GM12865 (cell line): Measurements from ENCODE around the gene HSD11B2.

Source experiments
- DNase-seq: peaks from one replicate; pipeline ENCODE4 v3.0.0; 2010; ENCODE audit warnings: low read depth
- H3K4me3 ChIP-seq: 2 replicates; pipeline ENCODE4 v1.5.1; 2011; ENCODE audit warnings: mild to moderate bottlenecking, low read depth, low read length, control low read depth
- TF ChIP-seq, protein P1 (sequence below): IDR thresholded peaks from 2 replicates; pipeline ENCODE4 v1.5.1; 2011; ENCODE audit warnings: low read length, control low read depth, low read depth, inconsistent platforms; ENCODE audit not compliant: insufficient read depth; ENCODE audit errors: missing control alignments

The HSD11B2 gene

DNA sequence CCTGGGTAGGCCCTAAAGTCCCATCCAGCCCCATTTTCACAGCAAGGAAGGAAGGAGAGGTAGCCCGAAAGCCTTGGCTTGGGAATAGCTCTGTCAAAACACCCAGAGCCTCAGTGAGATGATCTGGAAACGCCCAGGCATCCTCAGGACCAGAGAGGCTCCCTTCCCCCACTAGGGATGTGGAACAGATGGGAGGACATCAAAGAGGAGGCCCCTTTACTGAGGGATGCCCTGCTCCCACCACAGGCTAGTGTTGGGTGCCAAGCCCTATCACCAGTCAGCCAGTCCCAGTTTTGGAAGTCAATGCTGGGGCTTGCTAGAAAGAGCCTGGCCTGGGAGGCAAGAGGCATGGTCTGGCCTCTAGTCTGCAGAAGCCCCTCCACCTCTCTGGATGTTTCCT is 42.3 kb upstream of the HSD11B2 start:
- TF ChIP-seq, protein P1, sequence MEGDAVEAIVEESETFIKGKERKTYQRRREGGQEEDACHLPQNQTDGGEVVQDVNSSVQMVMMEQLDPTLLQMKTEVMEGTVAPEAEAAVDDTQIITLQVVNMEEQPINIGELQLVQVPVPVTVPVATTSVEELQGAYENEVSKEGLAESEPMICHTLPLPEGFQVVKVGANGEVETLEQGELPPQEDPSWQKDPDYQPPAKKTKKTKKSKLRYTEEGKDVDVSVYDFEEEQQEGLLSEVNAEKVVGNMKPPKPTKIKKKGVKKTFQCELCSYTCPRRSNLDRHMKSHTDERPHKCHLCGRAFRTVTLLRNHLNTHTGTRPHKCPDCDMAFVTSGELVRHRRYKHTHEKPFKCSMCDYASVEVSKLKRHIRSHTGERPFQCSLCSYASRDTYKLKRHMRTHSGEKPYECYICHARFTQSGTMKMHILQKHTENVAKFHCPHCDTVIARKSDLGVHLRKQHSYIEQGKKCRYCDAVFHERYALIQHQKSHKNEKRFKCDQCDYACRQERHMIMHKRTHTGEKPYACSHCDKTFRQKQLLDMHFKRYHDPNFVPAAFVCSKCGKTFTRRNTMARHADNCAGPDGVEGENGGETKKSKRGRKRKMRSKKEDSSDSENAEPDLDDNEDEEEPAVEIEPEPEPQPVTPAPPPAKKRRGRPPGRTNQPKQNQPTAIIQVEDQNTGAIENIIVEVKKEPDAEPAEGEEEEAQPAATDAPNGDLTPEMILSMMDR, result no peak
- no peak overlapping the region for H3K4me3 ChIP-seq
- DNase-seq, result no peak

DNA sequence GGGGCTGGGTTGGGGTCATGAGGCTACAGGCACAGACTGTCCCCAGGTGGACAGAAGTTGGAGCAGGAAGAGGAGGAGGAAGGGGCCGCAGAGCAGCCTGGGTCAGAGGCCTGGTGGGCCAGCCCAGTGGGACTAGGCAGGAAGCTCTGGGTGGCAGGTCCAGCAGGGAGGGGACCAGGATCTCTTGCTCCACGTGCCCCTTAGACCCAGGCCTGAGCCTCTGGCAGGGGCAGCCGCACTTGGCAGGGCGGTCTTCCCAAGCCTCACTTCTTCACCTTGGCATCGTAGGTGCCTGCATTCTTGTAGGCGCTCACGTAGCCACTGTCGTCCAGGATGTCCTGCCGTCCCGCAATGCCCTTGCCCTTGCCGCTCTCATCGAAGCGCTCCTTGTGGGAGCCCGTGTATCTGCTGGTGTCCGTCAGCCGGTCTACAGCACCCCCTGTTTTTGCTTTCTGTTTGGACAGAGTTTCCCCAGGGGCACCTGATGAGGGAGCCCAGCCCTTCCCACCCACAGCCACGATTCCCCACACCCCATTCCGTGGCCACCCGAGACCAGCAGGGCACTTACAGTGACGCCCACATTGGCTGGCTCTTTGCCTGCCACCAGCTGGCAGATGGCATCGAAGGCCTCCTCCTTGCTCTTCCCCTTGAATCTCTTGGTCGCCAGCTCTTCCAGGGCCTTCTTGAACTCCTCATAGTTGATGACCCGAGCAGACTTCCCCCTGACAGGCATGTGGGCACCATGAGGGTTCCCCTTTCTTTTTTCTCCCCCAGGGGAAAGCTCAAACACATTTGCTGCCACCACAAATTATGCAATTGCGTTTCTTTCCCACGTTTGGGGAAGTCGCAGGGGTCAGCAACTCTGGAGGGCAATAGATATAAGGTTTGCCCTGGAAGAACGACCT is 40.8 kb upstream of the HSD11B2 start:
- no peak for DNase-seq
- TF ChIP-seq, protein P1, result no peak
- H3K4me3 ChIP-seq, result no peak overlapping the region

DNA sequence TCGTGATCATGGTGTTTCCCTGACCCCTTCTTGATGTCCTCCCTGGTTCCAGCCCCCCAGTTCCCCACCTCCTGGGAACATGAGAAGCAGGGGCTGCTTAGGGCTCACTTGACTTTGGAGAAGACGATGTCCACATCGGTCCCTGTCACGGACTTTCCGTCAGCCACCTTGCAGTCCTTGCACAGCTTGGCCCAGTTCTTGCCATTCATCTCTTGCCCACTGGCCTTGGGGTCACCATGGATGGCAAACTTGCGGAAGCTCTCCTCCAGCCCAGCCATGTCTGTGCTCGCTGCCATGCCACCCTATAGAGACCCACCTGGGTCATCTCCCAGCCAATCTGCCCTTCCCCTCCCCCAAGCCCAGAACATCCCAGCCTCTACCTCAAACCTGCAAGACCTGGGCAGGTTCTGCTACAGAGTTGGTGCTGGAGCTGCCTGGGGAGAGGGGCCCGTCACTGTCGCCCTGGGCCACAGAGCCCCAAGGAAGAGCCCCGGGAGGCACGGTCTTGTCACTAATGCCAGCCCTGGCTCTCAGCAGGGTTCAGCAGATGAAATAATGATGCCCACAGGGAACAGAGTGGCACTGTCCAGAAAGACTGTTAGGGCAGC is 40.0 kb upstream of the HSD11B2 start:
- TF ChIP-seq, protein P1, result no peak
- H3K4me3 ChIP-seq, result no peak overlapping the region
- no peak for DNase-seq

DNA sequence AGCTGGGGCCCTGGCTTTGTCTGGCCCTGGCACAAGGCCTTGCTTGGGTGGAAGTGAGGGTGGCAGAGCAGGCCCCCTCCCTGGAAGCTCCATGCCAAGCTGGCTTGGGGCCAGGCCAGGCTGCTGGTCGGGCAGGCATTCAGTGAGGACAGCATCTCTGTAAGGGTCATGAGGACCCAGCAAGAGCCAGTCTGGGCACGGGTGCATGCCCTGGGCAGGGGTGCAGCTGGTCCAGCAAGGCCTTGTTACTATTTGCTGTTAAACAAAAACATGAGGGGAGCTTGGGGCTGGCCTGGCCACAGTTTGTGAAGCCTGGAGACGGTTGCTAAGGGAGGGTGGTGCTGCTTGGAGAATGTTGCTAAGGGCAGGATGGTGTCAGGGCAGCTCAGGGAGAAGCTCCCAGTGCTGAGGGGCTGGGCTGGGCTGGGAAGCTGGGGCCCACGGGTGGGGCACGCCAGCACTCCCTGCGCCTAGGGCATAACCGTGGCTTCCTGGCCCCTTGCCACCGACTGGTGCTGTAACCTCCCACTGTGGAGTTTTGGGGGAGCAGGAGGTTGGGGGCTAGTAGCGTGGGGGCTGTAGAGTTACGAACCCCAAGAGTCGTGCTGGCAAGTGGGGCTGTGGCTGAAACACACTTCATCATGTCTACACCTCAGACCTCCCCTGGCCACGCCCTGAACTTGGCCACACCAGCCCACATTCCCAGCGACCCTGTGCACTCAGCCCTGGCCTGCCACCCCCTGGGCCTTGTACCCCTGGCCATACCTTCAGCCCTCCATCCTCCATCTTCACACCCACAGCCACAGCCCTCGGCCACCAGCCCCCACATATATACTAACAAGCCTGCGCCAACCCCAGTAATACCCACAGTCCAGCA is 39.3 kb upstream of the HSD11B2 start:
- TF ChIP-seq, protein P1, result no peak
- H3K4me3 ChIP-seq, result no peak overlapping the region
- DNase-seq, result no peak

DNA sequence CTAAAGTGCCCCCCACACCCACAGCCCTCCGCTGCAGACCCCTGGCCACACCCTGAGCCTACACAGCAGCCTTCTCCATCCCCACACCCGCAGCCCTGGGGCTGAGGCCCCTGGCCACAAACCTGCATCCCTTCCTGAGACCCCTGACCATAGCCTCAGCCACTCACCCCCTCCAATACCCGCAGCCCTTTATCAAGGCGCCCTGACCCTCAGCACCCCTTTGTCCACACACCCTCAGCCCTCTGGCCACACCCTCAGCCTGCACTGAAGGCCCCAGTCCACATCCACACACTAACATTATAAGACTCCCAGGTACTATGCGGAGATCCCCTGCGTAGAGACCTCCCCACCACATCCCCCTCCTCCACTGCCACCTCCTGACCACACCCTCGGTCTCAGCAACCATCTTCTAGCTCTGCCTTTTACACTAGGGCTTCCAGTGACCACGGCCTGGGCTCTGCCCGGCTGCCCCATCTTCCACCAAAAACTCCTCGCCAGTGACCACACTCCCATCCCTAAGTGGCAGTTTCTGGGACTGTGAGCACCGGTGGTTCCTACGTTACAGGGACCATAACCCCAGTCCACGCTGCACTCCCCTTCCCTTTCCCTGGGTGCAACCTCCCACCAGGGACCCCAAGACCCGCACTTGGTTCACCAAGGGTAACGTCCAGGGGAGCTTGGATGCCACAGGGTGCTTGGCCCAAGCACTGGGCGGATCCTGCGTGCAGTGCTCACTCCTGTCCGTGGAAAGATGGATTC is 38.4 kb upstream of the HSD11B2 start:
- no peak for DNase-seq
- no peak overlapping the region for H3K4me3 ChIP-seq
- TF ChIP-seq, protein P1, result no peak

DNA sequence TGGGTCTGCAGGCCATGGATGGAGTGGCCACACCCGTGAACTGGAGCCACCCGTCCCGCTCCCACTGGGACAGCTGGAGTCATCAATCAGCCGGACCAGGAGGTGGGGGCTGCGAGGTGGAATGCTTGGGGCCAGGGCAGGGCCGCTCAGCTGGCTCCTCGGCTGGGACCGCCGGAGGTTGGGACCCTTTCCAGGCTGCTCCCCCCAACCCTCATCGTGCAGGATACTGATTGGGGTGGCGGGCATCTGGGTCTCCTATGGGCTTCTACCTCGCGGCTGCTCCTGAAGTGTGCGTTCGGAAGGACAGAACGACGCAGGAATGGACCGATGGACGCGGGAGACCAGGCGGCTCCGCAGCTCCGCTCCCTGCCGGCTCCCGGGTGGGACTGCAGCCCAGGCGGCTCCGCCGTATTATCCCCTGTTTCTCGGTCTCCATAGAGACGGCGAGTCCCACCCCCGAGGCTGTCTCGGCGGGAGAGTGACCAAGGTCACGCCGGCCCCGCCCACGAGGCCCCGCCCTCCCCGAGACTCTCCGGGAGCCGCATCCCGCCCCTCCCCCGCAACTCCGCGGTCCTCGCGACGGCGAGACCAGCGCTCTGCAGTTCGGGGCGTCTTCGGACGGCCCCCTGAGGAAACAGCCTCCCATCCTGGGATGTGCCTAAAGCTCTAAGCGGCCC is 37.7 kb upstream of the HSD11B2 start, which contains the start of gene TPPP3:
TPPP3 (minus strand) TSS at position 388 of the 677 bp plus-strand sequence. CDS start 2,387 bp downstream, outside the sequence.
- TF ChIP-seq, protein P1, result no peak
- DNase-seq, result peak; percentile 10
- no peak within 1 kb of the TSS for H3K4me3 ChIP-seq
